Suppressor macrophage (primary cell): ENCODE results near the gene TRPM2.

ENCODE experiments used
- DNase-seq, 4 experiments: peaks; one replicate each; pipeline ENCODE4 v3.0.0-alpha.2; 2020 to 2022

The TRPM2 gene

GRCh38 chr21:44463724-44464123 is 110.3 kb downstream of the TRPM2 start:
- no peak for DNase-seq

GRCh38 chr21:44464351-44464750 is 110.9 kb downstream of the TRPM2 start:
- no peak for DNase-seq

DNA sequence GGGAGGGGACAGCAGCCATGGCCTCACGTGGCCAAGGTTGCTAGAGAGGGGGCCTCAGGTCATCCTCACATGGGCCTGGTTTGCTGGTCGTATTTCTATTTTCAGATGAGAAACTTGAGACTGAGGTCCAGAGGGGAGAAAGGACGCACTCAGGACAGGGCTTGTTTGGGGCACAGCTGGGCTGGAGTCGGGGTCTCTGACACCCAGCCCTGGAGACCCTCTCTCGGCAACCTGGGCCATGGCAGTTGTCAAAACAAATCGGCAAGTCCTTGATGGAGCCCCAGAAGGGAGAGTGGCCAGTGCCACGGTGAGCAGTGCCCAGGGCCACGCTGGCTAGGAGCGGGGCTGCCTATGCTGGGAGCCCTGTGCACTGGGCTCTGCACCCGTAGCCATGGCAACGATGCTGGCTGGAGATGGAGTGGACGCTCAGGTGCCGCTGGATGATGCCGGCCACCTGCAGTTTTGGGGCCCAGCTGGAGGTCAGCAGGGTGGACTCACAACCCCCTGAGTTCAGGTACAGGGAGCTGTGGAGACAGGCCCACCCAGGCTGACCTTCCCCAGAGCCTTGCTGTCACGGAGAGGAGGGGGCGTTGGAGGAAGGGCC is 113.0 kb downstream of the TRPM2 start:
- no peak for DNase-seq

DNA sequence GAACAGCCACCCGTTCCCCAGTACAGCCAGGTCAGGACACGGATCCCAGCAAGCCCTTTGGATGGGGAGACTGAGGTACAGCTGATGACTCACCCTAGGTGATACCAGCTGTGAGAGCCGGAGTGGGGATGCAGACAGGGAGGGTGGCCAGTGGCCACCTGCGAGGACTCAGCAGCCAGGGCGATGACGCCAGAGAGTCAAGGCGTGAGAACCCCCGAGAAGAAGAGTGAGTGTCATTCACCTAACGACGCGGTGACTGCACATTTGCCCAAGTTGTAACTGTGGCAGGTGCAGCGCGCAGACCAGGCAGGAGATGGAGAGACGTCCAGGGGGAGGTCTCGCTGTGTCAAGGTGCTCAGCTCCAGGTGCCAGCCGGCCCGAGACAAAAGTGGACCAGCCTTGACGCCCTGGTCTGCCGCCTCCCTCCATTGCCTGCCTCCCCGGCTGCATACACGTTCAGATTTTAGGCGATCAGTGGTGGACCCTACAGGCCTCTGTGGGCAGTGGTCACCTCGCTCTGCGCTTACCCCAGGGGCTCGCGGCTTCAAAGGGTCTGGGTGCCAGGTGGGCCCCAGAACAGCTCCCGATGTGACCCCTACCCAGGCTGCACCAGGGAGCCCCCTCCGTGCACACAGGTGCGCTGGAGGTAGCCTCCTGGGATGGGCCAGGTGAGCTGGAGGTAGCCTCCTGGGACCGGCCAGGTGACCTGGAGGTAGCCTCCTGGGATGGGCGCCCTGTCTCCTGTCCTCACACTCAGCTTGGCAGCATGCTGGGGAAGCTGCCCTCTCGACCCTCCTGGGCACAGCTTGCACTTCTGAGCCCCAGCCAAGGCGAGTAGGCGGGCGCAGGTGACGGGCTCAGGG is 113.8 kb downstream of the TRPM2 start:
- no peak for DNase-seq

- DNase-seq = no peak
These were observed 114.4 kb downstream of the TRPM2 start for GRCh38 chr21:44467859-44468195.

- DNase-seq = no peak
These were observed 117.9 kb downstream of the TRPM2 start for GRCh38 chr21:44471341-44471740.

DNA sequence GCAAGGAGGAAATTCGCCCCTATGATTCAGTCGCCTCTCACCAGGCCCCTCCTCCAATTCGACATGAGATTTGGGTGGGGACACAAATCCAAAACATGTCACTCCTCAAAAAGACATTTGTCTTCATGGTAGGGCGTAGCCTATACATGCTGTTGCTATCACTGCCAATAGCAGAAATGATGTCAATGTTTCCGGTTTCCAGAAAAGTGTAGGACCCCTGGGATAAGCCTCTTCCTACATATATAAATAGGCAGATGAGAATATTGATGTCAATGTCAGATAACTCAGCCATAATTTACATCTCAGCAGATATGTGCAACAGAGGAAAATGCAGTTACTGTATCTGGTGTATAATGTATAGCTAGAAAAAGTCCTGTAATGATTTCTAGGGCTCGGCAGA is 118.6 kb downstream of the TRPM2 start:
- no peak for DNase-seq

- no peak for DNase-seq
These were observed 120.6 kb downstream of the TRPM2 start for GRCh38 chr21:44473915-44474555.

- DNase-seq = no peak
These were observed 121.9 kb downstream of the TRPM2 start for GRCh38 chr21:44475266-44475845.

DNA sequence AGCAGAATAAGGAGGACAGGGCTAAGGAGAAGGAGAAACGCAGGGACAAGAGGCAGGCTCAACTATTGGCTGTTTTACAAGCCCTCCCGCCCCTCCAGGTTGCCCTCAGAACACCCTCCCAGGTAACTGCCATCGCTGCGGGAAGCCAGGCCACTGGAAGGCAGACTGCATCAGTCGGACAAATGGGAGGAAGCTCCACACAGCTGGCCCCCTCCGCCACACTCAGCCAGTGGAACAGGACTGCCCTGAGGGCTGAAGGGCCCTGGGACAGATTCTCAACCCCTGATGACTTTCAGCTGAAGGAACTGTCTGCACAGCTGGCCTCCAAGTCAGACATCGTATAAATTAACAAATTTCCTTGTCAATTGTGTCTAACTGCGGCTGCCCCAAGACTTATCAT is 123.7 kb downstream of the TRPM2 start:
- no peak for DNase-seq

DNA sequence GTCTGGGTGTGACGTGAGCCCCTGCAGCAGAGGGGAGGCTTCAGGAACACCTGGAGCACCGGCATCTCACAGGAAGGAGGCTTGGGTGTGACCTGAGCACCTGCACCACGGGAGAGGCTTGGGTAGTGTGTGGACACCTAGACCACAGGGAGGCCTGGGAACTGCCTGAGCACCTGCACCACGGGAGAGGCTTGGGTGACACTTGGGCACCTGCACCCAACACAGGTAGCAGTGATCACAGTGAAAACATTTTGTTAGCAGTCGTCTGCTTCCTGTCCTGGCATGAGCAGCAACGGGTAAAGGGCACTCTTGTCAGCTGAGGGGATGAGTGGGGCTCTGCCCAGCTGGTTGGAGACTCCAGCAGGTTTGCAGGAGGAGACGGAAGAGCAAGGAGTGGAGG is 124.3 kb downstream of the TRPM2 start:
- no peak for DNase-seq

GRCh38 chr21:44478124-44478800 is 124.8 kb downstream of the TRPM2 start:
- peak in 2 of 4 experiments; percentile 11 to 28 for DNase-seq

DNA sequence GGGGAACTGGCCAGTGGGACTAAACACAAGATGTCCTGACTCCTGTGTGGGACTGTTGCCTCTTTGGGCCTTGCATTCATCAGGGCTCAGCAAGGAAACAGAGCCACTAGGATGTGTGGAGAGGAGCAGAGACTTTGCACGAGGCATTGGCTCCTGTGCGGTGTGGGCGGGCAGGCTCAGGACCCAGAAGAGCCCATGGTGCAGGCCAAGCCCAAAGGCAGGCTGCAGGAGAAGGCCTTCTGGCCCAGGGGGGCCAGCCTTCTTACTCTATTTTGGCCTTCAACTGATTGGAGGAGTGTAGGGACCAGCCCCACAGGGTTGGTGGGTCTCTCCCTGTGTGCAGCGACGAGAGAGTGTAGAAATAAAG is 125.4 kb downstream of the TRPM2 start:
- DNase-seq = no peak

DNA sequence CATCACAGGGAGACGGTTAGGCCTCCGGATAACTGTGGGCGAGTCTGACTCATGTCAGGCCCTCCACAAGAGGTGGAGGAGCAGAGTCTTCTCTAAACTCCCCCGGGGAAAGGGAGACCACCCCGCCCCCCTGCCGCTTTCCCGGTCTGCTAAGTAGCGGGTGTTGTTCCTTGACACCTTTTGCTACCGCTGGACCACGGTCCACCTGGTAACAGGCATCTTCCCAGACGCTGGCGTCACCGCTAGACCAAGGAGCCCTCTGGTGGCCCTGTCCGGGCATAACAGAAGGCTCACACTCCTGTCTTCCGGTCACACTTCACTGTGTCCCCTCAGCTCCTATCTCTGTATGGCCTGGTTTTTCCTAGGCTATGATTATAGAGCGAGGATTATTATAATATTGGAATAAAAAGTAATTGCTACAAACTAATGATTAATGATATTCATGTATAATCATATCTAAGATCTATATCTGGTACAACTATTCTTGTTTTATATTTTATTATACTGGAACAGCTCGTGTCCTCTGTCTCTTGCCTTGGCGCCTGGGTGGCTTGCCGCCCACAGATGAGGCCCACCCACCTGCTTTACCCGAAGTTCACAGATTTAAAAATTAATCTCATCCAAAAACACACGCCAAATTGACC is 126.3 kb downstream of the TRPM2 start:
- DNase-seq = peak in 2 of 4 experiments; percentile 39 to 40

- DNase-seq = no peak
These were observed 127.0 kb downstream of the TRPM2 start for GRCh38 chr21:44480200-44481053.

DNA sequence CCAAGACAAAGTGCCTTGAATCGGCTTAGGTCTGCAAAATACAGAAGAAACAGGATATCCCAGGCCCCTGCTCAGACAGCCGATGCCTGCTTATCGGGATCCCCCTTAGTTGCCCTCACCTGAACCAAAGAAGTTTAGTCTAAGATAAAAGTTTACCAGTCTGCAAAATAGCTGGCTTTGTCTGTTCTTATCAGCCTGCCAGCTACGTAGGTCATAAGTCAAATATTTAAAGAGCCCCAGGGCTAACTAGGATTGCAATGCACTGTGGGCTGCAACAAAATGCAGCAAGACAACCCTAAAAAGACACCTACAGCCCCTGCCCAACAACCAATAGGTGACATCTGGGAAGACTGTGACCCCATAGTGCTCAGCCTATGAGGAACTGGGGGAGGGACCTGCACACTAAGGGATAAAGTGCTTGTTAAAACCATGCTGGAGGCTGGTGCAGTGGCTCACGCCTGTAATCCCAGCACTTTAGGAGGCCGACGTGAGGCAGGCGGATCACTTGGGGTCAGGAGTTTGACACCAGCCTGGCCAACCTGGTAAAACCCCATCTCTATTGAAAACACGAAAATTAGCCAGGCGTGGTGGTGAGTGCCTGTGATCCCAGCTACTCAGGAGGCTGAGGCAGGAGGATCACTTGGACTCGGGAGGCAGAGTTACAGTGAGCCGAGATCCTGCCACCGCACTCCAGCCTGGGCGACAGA is 129.3 kb downstream of the TRPM2 start:
- DNase-seq = no peak

DNA sequence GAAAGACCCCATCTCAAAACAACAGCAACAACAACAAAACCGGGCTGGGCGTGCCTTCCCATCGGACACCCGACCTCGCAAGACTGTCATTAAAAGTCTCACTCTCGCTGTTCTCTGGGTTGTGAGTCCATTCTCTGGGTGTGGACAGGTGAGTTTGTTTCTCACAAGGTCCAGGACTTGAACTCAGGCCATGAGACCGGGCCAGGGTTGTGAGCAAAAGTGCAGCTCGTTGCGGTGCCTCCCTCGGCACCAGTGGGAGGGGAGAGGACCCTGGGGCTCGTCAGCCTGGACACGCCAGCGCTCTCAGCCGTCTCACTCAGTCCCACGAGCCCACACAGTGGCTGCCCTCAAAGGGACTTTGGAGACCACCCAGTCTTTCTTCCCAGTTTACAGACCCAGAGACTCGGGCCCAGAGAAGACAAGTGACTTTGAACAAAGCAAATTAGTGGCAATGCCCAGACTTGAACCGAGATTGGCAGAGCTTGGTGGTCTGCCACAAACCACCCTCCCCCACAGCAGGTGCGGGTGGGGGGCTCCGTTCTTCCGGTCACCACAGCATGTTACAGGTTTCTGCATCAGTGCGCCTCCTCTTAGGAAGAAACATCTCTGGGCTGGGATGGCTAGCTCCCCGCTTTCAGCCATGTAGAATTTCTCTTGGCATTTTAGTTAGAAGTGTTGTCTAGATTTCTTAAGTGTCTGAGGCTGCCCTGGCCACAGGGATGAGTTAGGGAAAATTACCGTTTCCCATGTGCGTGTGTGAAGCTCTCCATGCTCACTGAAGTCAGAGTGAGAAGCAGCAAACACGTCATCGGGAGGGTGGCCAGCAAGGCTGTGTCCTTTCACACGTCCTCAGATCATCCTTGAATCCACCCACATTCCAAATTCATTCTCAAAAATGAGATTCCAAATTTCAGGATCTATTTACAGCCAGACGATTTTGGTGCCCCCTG is 130.1 kb downstream of the TRPM2 start:
- no peak for DNase-seq

GRCh38 chr21:44484498-44485253 is 131.3 kb downstream of the TRPM2 start:
- no peak for DNase-seq
